GM21381 (cell line): ENCODE data around the gene ZSCAN29.
A peak's percentile ranks its signal among the peaks of the same experiment; 100 is the strongest.

ENCODE experiments used
- ATAC-seq: cut with Tn5 transposase; IDR thresholded peaks from one replicate; pipeline ENCODE4 v1.9.1; 2021; ENCODE audit warnings: mild to moderate bottlenecking, moderate library complexity; ENCODE audit not compliant: unreplicated experiment

The ZSCAN29 gene

DNA sequence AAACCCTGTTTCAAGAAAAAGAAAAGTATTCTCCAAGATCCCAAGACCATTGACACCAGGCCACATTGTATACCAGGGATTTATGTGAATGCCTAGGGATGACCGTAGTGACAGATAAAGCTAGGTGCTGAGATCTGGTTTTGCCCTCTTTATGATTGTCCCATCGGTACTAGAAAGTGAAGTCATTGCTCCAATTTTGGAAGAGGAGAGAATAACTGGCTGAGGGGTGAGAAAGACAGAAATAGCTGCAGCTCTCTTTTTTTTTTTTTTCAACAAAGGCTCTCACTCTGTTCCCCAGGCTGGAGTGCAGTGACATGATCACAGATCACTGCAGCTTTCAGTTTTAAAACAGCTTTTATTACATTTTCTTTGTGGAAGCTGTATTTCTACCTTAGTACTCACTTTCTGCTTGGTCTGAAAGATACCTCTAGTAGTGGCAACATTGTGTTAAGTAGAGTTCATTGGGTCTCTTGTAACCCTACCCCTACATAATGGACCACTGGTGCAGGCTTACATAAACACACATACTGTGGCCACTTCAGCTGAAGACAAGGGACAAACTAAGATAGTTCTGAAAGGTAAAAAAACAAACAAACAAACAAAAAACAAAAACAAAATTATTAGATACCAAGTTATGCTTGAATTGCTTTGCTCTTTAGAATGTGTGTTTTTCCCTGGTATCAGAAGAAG, 18.0 kb downstream of the ZSCAN29 start:
- no peak for ATAC-seq

DNA sequence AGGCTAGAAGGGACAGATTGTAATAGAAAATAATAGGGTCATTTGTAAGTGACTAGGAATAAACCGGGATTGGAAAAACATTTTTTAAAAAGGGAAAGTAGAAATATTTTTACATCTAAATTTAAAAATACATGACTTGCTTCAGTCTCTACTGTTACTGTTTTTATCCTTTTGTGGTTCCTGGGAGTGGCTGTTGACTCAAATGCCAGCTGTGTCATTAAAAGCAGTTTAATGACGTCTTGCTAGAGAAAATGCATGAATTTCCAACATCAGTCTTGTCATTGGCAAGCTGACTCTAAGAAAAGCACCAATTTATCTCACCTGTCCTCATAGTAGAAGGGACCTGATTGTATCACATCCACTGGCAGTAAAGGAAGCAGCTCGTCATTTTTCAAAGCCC, 23.7 kb downstream of the ZSCAN29 start:
- no peak for ATAC-seq

DNA sequence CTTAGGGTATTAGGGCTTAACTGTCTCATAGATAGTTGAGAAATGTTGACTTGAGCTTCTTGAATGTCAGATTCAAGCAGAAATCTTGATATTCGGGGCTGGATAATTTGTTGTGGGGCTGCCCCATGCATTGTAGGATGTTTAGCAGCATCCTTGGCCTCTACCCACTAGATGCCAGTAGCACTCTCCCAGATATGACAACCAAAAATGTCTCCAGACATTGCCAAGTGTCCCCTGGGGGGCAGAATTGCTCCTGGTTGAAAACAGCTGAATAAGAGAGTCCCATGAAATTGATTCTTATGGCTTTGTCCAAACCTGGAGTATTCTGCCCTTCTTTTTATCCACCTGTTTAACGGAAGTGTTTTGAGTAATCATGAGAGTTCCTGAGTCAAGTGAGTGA, 24.5 kb downstream of the ZSCAN29 start:
- no peak for ATAC-seq

DNA sequence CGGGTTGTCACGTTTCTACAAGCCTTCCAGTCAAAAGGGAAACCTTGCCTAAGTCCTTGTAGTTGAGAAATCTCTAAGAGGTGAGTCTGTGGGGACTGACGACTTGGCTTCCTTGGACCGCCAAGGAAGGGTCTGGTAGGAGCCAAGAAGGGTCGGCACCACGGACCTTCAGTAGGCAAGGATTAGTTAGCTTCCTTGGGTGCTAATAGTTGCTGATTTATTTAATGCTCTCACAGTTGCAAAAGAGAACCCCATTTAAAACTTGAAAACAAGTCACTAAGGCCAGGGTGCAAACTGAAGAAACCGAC, 40.1 kb downstream of the ZSCAN29 start:
- peak; percentile 14 for ATAC-seq

DNA sequence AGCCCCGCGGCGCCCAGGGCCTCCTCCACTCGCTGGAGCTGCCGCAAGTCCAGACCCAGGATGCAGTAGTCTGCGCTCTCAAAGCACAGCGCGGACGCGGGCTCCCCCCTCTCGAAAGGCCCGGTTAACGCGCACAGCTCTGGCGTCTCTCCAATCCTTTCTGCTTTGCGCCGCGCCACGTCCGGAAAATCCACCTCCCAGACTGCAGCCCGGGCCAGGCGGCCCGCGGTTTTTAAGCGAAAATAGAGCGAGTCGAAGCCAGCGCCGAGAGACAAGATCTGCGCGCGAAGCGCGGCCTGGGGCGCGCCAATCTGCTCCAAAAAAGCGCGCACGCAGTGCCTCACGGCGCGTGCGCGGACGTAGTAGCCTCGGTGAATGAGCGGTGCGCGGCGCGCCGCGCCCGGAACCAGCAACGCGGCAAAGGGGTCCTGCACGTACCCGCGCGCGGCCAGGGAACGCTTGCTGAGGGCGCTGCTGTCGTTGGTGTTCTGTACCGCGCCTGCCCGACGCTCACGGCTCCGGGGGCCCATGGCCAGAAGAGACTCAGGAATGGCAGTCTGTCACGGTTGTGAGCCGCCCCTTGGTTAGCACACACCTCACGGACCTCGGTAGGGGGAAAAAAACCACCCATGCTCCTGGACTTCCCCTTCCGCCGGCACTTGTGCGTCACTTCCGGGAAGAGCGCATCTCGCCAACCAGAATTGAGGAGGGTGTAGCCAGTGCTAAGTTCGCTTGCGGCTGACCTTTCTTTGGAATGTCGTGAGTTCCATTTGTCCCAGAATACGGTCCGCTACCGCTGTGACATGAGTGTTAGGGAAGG, 40.7 kb downstream of the ZSCAN29 start, which contains the start of gene LCMT2:
Gene LCMT2, minus strand, starts transcription at position 614 of the 820 bp plus-strand sequence. Its CDS starts 84 bp downstream, at position 530.
- peak; percentile 83 for ATAC-seq

DNA sequence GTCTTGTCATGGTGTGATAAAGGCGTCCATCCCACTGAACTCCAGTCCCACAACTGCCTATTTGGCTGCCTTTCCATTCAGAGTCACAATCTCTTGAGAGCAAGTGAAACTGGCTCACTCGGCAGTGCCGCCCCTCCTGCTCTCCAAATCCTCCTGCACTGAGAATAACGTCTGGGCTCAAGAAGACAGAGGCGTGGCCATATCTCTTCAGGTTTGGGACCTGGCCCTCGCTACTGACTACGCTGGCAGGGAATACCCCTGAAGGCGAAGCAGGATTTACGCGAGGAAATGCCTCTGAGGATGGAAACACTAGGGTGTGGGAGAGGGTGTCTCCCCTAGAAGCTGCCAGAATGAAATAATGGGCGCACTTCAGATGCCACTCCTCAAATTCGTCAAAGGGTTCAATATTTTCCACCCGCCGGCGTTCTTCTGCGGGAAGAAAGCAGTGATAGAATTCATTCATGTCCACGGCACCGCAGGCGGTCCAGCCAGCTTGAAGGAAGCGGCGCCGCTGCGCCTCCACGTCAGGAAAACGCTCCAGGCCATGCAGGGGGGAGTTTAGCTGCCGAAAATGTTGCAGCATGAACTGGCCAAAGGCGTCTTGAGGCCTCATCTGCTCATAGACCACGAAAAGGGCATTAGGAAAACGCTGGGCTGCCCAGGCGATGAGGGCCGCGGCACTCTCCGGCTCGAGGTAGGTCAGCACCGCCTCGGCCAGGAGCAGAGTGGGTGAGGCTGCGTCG, 41.5 kb downstream of the ZSCAN29 start:
- ATAC-seq, result no peak

DNA sequence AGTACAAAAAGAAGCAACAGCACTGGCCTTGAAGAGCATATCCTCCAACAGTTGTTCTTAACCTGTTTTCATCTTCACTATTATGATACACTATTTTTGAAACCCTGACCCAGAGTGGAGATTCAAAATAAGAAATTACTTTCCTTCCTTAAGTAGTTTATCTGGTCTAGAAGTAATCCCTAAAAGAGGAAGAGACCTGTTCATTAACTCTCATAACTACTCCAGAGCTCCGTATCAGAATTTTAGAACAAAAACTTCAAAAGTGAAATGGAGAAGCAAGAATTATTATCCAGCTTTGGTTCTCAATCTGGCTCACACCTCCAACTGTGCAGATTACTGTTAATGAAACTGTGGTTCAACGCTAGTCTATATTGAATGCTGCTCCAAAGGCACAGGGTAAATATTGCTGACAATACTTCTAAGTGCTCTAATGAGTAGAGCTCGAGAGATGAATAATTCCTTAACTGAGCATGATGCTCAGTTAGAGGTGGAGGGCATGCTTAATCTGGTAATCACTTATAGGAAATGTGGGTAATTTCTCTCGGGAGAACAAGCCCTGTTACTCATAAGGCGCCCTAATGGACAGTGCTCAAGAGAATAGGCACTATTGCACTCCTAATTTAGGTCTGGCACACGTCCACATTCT, 45.7 kb downstream of the ZSCAN29 start:
- ATAC-seq, result no peak

DNA sequence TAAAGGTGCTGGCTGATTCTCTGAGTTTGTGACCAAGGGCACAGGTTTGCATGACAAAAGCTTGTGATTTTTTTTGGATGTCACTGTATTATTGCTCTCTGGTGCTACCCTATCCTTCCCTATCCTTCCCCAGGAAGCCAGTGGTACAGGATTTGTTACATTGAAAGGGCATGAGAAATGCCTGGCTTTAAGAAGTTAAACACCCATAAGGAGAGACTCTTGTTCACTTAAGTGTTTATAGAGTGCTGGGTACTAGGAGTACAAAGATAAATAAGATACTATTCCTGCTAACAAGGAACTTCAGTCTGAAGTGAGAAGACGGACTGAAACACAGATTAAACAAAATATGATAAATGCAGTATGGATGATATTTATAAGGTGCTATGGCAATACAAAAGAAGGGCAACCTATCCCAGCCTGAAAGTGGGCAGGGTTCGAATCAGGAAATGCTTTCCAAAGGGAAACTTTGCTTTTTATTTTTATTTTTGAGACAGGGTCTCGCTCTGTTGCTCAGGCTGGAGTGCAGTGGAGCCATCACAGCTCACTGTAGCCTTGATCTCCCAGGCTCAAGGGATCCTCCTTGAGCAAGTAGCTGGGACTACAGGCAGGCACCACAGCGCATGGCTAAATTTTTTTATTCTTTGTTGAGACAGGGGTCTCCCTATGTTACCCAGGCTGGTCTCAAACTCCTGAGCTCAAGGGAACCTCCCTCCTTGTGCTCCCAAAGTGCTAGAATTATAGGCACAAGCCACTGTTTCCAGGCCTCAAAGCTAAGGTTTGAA, 51.7 kb downstream of the ZSCAN29 start:
- no peak for ATAC-seq

DNA sequence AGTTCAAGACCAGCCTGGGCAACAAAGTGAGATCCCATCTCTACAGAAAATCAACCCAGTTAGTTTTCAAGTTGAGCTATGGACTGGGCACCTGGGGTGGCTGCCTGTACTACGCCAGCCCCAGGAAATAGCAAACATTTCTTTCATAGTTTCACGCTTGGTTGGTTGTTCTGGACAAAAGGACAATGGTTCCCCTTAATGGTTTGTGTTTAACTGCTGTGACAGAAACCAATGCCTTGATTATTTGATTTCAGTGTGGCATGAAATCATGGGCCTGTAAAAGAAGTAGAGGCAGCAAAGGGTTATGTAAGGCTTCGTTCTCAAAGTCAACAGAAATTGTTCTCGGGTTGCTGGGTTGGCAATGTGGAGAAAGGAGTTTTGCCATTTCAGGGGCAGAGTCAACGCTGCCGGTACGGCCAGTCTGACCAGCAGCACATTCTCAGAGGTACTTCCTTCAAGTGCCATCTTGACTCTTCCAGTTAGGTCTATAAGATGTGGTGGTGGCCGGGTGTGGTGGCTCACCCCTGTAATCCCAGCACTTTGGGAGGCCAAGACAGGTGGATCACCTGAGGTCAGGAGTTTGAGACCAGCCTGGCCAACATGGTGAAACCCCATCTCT, 53.2 kb downstream of the ZSCAN29 start:
- ATAC-seq, result no peak

DNA sequence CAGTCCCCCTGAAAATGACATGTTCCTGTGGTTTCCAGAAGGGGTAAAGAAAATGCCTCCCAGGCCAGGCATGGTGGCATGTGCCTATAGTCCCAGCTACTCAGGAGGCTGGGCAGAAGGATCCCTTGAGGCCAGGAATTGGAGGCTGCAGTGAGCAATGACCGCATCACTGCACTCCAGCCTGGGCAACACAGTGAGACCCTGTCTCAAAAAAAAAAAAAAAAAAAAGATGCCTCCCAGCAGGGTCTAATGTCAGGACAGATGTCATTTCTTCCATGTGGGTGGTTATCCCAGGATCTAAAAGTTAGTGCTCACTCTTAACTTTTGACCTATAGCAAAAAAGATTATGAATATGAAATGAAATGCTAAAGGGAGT, 53.9 kb downstream of the ZSCAN29 start:
- no peak for ATAC-seq

DNA sequence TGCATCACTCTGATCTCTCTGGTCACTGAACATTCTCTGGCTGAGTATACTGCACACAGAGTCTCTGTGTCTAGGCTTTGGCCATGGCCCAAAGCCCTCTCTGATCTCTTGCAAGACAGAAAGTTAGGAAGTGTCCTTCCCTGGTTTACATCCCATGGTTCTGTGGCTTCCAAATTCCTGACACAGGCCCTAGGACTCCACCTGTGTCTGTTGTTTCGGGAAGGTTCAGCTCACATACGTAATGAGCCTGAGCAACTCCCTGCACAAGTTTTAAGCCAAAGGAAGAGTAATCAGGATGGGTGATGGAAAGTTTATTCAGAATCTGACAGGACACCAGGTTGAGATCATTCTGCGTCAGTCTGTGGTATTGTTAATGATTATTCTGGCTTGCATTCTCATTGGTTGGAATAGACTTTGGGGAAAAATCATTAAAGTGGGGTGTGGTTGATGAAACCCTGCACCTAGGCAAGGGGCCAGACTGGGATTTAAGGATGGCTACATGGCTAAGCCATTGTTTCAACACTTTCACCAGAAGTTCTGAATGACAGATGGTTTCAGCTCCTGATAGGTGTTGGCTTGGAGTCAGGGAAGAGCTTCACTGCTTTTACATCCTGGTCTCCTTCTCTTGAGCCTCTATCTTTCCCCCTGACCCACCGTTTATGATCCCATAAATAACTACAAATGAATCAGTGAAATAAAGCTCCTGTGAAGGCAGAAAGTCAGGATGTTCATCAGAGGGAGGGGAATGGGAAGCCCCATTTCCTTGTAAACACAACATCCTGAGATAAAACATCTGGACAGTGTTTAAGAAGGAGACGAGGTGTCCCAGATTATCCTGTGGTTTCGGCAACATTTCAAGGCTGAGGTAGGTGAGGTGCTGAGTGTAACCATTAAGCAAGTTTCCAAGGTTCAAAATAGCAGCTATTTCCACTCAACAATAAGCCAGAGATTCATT, 54.5 kb downstream of the ZSCAN29 start:
- ATAC-seq, result no peak

DNA sequence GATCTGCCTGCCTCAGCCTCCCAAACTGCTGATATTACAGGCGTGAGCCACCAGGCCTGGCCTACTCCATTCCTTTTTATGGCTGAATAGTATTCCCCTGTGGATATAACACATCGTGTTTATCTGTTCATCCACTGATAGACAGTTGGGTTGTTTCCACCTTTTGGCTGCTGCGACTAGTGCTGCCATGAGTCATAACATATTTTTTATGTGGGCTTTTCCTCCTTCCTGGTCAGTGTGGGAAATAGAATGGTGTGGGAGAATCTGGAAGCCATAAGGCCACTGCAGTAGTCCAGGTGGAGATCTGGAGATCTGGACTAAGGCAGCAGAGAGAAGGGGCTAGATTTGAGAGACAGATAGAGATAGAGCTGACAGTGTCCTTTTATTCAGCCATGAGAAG, 56.7 kb downstream of the ZSCAN29 start:
- ATAC-seq, result no peak

DNA sequence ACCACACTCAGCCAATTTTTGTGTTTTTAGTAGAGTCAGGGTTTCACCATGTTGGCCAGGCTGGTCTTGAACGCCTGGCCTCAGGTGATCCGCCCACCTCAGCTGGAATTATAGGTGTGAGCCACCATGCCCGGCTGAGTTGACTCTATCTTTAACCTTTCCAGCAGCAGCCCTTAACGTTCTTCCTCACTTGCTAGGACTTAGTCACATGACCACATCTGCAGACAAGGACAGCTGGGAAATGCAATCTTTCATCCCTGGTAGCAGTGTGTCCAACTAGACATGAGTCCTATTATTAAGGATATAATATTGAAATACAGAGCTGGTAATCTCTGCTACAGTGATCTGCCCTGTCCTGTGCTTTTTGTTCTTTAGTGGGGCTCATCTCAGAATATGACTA, 58.5 kb downstream of the ZSCAN29 start:
- no peak for ATAC-seq
